ENCODE results near the gene TMEM229B.
"Not testable (repeated sequence)": the region's sequence is repeated elsewhere in the genome, so short reads cannot be mapped to it uniquely, and the experiment has no call there.

TMEM229B gene

DNA sequence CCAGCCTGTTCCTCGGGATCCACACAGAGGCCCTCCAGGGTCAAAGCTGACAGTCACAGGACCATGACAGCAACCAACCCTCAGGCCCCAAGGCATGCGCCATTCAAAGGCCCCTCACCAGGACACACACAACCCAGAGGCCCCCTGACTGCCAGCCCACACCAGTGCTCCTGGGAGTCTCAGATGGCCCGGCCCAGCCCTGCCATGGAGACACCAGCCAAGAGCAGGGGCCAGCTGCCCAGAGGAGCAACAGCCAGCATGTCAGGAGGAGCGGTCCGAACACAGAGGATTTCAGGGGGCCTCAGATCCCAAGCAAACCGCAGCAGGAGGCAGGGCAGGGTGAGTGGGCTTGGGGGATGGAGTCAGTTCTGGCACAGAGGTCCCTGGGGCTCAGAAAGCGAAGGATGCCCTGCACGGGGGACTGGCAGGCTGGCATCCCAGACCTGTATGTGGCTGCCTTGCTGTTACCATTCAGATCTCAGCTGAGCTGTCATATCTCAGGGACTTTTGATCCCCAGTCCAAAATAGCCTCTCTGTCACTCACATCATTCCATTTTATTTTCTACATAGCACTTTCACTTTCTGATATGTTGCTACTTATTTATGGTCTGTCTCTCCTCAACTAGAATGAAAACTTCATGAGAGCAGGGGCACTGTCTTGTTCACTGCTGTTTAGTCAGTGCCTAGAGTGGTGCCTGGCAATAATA, 4.8 kb downstream of the TMEM229B start:
- DNase-seq = no peak

DNA sequence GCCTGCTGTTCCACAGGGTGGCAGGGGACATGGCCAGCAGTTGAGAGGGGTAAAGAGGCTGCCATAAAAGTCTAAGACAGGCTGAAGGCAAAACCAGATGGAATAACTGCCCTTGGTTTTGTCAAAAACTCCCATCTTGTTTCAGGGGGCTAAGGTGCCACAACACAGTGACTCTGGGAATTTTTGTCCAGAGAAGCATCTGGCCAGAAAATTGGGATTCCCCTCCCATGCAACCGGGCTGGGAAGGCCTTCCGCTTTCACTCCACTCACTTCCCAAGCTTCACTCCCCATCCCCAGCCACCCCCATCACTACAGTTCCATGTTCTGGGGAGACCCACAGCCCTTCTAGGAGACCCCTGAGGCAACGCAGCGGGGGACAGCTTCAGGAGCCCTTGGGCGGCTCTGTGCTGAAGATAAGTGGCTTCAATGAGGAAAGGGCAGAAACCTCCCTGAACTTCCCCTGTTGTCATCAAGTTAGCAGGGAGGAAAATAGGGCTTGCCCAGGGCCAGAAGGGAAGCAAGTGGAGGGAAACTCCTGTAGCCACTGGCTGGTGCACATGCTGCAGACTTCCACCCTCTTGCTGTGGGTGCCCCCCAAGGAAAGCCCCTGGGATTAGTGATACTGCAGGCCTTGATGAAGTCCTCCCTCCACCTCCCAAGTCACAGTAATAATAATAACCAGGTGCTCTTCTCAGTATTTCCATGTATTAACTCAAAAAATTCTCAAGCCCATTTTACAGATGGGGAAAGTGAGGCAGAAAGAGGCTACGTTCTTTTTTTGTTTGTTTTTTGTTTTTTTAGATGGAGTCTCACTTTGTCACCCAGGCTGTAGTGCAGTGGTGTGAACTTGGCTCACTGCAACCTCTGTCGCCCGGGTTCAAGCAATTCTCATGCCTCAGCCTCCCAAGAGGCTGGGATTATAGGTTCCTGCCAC, 6.0 kb downstream of the TMEM229B start:
- no peak for DNase-seq

DNA sequence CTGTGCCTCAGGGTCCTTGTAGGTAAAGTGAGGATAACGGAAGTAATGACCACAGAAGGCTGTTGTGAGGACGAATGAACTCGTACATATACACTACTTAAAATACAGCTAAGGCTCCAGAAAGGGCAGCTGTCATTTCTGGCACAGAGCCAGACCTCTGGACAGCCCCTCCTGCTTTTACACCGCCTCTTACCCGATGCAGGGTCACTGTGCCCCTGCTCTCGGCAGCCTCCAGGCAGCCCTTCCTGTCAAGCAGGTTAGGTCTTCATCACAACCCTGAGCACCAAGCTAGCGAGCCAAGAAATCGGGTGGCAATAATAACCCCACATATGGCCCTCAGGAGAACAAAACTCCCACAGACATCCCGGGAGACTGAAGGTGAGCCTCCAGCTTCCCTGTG, 8.5 kb downstream of the TMEM229B start:
- DNase-seq = no peak

DNA sequence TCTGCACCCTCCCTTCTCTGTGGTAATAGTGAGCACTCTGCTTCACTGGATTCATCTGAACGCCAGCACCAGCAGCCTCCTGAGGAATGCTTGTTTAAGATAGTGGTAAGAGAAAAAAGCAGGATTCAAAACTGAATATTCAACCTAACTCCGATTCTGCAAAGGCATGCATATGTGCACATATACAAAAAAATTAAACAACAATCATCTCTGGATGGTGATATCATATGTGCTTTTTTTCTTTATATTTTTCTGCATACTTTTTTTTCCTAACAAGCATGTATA, 9.8 kb downstream of the TMEM229B start:
- no peak for DNase-seq

DNA sequence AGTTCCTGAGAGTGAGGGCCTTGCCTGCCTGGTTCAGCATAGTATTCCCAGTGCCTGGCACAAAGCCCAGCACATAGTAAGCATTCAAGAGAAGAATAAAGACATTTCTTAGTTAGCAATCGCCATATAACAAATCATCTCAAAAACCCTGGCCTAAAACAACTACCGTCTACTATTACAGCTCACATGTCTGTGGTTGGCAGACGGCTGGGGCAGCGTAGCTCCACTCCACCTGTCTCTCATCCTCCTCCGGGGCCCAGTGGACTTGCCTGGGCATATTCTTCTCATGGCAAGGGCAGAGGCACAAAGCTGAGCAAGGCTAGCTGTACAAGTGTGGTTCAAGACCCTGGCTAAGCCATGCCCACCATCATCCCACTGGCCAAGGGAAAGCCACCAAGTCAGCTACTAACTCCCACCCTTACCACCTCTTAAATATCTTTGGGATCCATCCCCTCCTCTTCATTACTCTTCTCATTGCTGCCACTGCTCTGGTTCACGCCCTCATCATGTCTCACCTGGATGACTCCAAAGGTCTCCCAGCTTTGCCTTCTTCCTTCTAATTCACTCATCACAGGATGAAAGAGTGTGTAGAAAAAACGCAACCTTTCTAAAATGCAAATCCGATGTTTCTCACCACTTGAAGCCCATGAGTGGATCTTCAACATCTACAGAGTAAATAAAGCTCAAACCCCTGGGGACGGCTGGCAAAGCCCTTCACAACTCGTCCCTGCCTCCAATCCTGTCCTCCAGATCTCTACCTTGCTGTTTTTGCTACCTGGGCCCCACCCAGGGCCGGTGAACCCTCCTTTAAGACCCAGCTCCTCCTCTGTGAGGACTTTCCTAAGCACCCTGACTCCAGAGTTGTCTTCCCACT, 10.4 kb downstream of the TMEM229B start:
- DNase-seq = no peak

GRCh38 chr14:67474366-67474765, 14.2 kb downstream of the TMEM229B start:
- no peak for DNase-seq

GRCh38 chr14:67473290-67474082, 15.0 kb downstream of the TMEM229B start:
- DNase-seq = no peak

DNA sequence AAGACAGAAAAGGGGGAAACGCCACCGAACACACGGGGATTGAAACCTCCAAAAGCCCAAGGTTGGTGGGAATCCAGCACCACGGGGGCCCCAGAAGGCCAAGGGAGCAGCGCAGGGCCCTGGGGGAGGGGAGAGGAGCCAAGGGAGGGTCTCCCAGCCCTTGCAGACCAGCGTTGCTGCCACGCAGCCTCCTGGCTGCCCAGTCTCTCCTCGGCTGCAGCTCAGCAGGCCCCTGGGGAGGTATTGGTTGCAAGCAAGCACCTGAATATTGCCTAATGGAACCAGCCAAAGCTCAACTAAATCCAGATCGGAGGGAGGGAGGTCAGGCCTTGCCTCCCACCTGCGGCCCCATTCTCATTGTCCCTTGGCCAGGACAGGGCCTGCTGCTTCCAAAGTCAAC, 15.8 kb downstream of the TMEM229B start:
- DNase-seq = no peak

GRCh38 chr14:67469954-67470353, 18.6 kb downstream of the TMEM229B start:
- DNase-seq = no peak

- no peak for DNase-seq
Measured at GRCh38 chr14:67468378-67468730, 20.2 kb downstream of the TMEM229B start.

DNA sequence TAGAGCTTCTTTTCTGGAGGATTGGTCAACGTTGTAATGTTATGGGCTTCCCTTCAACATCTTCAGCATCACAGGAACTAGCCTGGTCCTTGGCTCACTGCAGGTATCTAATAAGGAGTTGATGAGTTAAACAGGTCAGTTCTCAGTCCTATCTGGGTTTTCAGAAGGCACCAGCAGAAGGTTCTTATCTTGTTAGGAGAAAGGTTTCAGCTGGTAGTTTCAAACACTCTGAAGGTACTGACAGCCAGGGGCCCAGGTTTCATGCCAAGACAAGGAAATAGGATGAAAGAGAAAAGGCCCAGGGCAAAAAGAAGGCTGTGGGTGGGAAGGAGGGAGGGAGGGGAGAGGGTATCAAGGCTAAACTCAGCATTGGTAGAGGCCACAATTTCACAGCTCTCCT, 21.4 kb downstream of the TMEM229B start:
- no peak for DNase-seq

DNA sequence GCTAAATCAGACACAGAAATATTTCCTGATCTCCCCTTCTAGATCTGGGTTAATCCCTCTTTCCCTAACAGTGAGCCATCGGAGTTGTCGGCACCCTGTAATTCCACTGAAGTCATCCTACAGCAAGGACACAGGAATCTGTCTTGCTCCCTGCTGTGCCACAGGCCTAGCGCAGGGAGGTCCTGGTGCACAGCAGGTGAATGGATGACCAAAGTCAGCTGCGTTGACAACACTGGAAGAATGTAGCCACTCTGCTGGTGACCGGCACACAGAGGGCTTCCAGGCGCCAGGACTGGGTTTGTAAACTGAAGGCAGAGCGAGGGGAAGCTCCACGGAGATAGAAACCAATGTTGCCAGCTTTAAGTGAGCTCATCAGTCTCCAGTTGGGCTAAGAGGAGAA, 23.6 kb downstream of the TMEM229B start:
- no peak for DNase-seq

- no peak for DNase-seq
Measured at GRCh38 chr14:67464377-67464776, 24.1 kb downstream of the TMEM229B start.

DNA sequence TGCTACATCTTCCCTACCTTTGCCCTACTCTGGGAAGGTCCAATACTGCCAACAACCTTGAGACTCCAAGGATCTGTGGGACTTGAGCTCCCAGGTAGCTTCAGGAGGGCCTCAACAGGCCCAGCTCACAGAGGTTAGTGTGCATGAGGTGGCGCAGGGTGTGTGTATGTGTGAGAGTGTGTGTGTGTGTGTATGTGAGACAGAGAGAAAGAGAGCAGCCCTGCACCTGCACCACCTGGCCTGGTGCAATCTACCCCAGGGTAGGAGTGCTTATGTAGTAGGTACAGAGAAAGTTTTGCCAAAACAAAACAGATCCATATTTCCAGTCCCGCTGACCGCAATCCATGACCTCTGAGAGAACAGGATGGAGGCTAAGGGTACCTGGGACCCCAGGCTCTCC, 24.6 kb downstream of the TMEM229B start:
- no peak for DNase-seq

- DNase-seq = no peak
Measured at GRCh38 chr14:67461996-67462395, 26.5 kb downstream of the TMEM229B start.

DNA sequence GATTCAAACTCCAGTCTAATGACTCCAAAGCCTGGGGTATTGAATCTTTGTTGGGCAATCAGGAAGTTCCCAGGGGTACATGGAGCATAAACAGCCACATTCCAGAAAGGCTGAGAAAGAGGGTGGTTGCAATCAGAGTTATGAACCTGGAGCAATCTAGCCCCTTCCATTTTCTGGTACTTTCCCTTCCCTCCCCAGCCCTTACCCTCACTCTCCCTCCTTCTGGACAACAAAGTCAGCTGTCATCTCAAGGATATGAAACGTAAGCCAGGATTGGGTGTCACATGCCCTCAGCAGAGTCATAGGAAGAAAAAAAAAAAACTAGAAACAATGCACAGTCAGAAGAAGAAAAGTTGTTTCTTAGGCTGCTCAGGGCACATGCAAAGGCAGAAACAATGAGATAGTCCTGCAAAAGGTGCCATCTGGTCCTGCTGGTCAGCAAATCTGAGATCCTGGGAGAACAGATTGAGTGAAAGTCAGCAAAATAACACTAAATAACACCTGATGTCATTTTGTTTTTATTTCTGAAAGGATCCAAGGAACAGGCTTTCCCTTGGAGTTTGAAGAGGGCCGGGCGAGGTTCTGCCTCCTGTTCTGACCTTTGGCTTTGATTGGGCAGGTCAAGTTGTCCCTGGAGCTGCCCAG, 27.1 kb downstream of the TMEM229B start:
- no peak for DNase-seq

GRCh38 chr14:67459336-67459735, 29.2 kb downstream of the TMEM229B start:
- DNase-seq = no peak

DNA sequence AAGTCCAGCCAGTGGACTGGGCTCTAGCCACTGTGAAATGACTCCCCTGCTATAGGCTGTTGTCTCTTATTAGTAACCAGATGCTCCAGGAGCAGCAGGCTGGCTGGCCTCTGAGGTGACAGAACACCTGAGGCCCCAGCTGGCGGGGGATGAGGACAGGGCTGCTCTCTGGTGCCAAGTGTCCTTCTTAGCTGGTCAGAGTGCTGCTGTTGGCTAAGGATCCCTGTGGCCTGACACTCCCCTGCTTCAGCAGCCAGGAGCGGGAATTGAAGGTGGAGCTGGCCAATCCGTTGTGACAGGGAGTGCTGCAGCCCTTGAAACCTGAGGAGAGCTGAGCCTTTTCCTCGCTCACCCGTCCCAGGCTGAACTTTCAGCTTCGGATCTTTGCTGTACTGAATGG, 30.7 kb downstream of the TMEM229B start:
- no peak for DNase-seq

GRCh38 chr14:67456732-67457131, 31.8 kb downstream of the TMEM229B start:
- DNase-seq = no peak

DNA sequence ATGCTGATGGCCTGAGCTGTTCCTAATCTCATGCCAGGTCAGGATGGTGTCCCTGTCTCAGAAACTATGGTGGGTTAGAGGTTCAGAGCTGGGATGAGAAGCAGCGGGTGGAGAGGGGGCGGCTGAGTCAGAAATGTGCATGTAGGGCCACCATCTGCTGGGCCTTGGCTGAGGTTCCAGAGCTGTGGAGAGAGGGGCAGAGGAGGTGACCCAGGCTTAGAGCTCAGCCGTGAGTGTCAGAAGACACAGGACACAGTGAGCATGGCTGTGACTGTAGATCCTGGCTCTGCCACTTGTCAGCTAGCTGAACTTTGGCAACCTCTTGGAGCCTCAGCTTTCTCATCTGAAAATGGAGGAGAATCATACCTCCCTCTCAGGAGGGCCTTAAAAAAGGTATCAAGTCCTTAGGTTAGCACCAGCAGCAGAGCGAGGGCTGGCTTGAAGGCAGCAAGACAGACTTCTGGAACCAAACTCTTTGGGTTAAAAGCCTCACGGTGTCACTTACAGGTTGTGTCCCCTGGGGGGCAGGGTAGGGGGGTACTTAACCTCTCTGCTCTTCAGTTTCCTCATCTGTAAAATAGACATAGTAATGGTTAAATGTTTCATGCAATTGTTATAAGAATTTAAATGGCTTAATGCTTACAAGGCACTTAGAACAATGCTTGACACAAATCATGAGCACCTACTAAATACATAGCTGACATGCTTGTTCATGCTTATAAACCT, 34.8 kb downstream of the TMEM229B start:
- no peak for DNase-seq

GRCh38 chr14:67451667-67452066, 36.9 kb downstream of the TMEM229B start:
- DNase-seq = not testable (repeated sequence)

DNA sequence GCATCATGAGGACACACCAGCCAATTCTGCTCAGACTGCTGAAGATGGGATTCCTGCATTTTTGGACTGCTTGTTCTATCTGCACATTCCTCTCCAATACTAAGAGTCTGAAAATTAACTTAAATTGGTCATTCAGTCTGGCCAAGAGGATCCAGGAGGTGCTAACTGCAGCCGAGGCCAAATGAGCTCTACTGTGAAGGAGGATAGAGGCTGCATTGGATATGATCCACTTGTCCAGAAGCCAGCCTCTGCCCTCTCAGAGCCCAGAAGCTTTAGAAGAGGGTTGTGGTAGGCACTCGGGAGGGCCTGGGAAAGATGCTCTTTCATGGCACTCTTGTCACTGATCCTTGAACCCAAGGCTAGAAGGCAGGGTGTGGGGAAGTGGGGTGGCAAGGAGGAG, 39.4 kb downstream of the TMEM229B start:
- no peak for DNase-seq

Data from NCI-H1048 (cell line).